Daoy (cell line): Measurements from ENCODE around the gene MICAL3. TPM values are rescaled to one million over a fixed set of nuclear protein-coding genes. Genes with fewer than 3 reads are reported as not detected.
"Not testable (repeated sequence)": the region's sequence is repeated elsewhere in the genome, so short reads cannot be mapped to it uniquely, and the experiment has no call there.

Experiments
- DNase-seq: peaks from one replicate; pipeline ENCODE4 v3.0.0-alpha.2; 2015; ENCODE audit warnings: low read depth
- total RNA-seq: library from RNA; depleted of rRNA; stranded (reverse); fragments of >200 nt; shearing (Covaris generic); gene quantifications from 2 replicates; pipeline ENCODE4 v1.2.3, GENCODE V29; 2014

The MICAL3 gene
- total RNA-seq, 1 experiment from 2014 or later, result 26.2 TPM

- no peak for DNase-seq
These were observed 25.4 kb downstream of the MICAL3 start for GRCh38 chr22:17998913-17999312.

GRCh38 chr22:17997456-17997855 lies 26.9 kb downstream of the MICAL3 start:
- peak; percentile 67 for DNase-seq

GRCh38 chr22:17995256-17995655 lies 29.1 kb downstream of the MICAL3 start:
- DNase-seq, result not testable (repeated sequence)

GRCh38 chr22:17994424-17995108 lies 29.8 kb downstream of the MICAL3 start:
- no peak for DNase-seq

GRCh38 chr22:17992976-17993375 lies 31.4 kb downstream of the MICAL3 start:
- not testable (repeated sequence) for DNase-seq

GRCh38 chr22:17991992-17992391 lies 32.4 kb downstream of the MICAL3 start:
- DNase-seq, result not testable (repeated sequence)

GRCh38 chr22:17990942-17991341 lies 33.4 kb downstream of the MICAL3 start:
- DNase-seq, result no peak

- DNase-seq, result peak; percentile 39
These were observed 34.2 kb downstream of the MICAL3 start for GRCh38 chr22:17990147-17990546.

- DNase-seq, result no peak
These were observed 35.4 kb downstream of the MICAL3 start for GRCh38 chr22:17988800-17989513.

- no peak for DNase-seq
These were observed 38.8 kb downstream of the MICAL3 start for GRCh38 chr22:17985606-17986005.

GRCh38 chr22:17985071-17985470 lies 39.3 kb downstream of the MICAL3 start:
- DNase-seq, result not testable (repeated sequence)

GRCh38 chr22:17984114-17984513 lies 40.2 kb downstream of the MICAL3 start:
- DNase-seq, result peak; percentile 77

- no peak for DNase-seq
These were observed 41.7 kb downstream of the MICAL3 start for GRCh38 chr22:17982572-17983141.

- DNase-seq, result no peak
These were observed 42.9 kb downstream of the MICAL3 start for GRCh38 chr22:17981497-17981896.

GRCh38 chr22:17980638-17981051 lies 43.7 kb downstream of the MICAL3 start:
- no peak for DNase-seq

GRCh38 chr22:17980015-17980590 lies 44.3 kb downstream of the MICAL3 start:
- DNase-seq, result no peak

- no peak for DNase-seq
These were observed 46.3 kb downstream of the MICAL3 start for GRCh38 chr22:17978027-17978426.

- no peak for DNase-seq
These were observed 47.0 kb downstream of the MICAL3 start for GRCh38 chr22:17977371-17977770.

- no peak for DNase-seq
These were observed 48.2 kb downstream of the MICAL3 start for GRCh38 chr22:17976121-17976520.

- DNase-seq, result no peak
These were observed 49.5 kb downstream of the MICAL3 start for GRCh38 chr22:17974703-17975372.

GRCh38 chr22:17974087-17974486 lies 50.3 kb downstream of the MICAL3 start:
- DNase-seq, result no peak

- no peak for DNase-seq
These were observed 51.1 kb downstream of the MICAL3 start for GRCh38 chr22:17973217-17973616.
